Kasumi-1 (cell line): ENCODE data around the gene PRKAB1.
"Not testable (repeated sequence)": the region's sequence is repeated elsewhere in the genome, so short reads cannot be mapped to it uniquely, and the experiment has no call there.

Experiments
- DNase-seq, 2 experiments: peaks; one replicate each; lab custom pipeline; 2025; lab: John Stamatoyannopoulos, UW

Gene PRKAB1, protein sequence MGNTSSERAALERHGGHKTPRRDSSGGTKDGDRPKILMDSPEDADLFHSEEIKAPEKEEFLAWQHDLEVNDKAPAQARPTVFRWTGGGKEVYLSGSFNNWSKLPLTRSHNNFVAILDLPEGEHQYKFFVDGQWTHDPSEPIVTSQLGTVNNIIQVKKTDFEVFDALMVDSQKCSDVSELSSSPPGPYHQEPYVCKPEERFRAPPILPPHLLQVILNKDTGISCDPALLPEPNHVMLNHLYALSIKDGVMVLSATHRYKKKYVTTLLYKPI

DNA sequence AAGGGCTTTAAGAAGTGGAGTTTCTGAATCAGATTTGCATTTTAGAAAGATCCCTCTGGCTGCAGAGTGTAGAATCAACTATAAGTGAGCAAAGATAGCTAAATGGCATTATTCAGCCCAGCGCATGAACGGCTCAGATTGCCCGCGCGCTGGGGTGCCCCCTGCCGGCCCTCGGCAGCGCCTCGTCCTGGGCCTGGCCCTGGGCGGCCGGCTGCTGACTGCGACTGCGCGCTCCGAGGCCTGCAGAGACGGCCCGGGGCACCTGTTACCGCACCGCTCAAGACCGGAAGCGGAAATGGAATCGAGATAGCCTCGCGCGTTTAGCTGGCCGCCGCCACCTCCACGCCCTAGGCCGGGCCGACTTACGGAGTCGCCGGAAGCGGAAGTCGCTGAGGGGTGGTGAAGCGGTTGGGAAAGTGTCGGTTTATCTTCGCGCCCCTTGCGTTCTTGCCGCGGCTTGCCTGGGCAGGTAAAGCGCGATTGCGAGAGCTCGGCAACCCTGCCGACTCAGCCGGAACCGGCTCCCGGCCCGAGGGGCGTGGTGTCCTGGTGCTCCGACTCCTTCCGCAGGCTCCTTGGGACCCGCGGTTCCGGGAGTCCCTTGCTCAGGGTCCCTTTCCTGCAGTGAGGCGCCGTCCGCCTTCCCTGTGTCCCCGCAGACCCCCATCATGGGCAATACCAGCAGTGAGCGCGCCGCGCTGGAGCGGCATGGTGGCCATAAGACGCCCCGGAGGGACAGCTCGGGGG is at the start of gene PRKAB1:
Gene PRKAB1, plus strand, starts transcription at position 557 of the 747 bp plus-strand sequence. Its CDS starts 112 bp downstream, at position 669.
- peak; percentile 94 to 95 for DNase-seq

DNA sequence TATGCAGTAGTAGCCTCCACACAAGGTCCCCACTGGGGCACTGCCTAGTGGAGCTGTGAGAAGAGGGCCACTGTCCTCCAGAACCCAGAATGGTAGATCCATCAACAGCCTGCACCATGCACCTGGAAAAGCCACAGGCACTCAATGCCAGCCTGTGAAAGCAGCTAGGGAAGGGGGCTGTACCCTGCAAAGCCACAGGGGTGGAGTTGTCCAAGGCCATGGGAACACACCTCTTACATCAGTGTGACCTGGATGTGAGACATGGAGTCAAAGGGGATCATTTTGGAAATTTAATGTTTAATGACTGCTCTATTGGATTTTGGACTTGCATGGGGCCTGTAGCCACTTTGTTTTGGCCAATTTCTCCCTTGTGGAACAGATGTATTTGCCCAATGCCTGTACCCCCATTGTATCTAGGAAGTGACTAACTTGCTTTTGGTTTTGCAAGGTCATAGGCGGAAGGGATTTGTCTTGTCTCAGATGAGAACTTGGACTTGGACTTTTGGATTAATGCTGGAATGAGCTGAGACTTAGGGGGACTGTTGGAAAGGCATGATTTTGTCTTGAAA is 49.5 kb upstream of the PRKAB1 start:
- DNase-seq = not testable (repeated sequence)

DNA sequence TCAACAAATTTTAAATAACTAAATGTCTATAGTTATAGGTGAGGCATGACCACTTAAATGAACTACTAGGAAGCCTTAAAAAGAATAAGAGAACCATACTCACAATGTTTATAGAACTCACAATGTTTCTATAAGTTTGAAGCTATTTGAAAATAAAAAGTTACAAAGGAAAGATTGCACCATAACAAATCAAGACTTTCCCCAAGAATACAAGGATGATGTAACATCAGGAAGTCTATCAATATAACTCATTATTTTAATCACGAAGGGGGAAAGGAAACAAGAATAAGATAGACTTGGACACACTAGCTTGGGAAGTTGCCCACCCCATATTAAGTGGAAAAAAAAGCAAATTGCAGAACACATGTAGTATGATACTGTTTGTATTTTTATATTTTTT is 47.4 kb upstream of the PRKAB1 start:
- no peak for DNase-seq

DNA sequence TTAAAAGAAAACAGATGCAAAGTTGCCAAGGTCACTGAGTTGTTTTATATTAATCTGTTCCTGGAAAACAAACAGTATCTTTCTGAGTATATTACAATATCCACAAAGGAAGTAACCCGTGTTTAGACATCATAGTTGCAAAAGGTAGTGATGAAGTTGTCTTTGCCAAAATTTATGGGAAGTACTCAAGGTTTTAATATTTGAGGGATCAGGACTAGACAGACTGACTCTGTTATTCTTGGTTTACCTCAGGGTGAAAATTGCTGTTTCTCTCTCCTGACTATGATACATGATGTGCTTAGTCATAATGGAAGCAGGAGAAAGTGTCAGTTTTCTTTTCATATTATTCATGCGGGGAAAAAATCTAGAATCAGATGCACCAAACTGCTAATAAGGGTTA is 46.1 kb upstream of the PRKAB1 start:
- DNase-seq = no peak

DNA sequence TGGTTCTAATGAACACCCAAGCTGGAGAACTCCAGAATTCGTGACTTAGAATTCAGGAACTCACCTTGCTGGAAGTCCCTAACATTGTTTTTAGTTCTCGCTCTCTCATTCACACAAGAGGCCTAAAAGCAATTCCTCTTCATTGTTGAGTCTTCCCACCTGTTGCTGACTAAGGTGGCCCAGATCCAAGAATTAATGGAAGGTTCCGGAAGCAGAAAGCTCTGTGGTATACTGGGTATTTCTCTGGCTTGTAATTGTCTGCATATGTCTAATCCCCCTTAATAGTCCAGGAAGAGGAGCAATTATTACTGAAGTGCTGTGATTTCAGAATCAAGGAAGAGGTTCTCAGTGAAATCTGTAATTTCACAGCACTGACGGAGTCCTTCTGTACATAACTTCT is 43.0 kb upstream of the PRKAB1 start:
- DNase-seq = no peak

DNA sequence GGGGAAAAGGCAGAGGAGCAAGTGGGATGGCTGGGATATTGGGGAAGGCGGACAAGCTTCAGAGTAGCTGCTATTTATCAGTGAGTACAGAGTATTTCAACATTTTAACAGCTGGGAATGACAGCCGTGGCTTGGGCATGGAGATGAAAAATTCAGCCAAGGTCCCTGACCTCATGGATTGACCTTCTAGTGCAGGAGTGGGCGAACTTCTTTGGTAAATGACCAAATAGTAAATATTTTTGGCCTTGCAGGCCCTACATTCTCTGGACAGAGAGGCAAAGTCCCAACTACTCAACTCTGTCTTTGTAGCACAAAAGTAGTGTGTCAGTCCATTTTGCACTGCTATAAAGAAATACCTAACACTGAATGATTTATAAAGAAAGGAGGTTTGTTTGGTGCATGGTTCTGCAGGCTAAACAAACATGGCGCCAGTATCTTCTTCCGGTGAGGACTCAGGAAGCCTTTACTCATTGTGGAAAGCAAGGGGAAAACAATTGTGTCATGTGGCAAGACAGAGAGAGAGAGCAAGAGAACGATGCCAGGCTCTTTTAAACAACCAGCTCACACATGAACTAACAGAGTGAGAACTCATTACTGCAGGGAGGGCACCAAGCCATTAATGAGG is 40.8 kb upstream of the PRKAB1 start:
- DNase-seq = no peak

DNA sequence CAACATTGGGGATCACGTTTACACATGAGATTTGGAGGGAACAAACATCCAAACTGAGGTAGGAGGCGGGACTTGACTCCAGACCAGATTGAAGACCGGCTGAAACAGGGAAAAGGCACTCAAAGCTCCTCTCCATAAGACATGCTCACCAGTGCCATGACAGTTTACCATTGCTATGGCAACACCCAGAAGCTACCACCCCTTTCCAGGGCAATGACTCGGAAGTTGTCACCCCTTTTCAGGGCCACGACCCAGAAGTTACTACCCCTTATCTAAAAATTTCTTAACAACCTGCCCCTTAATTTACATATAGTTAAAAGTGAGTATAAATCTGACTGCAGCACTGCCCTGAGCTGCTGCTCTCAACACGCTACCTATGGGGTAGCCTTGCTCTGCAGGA is 40.2 kb upstream of the PRKAB1 start:
- no peak for DNase-seq

DNA sequence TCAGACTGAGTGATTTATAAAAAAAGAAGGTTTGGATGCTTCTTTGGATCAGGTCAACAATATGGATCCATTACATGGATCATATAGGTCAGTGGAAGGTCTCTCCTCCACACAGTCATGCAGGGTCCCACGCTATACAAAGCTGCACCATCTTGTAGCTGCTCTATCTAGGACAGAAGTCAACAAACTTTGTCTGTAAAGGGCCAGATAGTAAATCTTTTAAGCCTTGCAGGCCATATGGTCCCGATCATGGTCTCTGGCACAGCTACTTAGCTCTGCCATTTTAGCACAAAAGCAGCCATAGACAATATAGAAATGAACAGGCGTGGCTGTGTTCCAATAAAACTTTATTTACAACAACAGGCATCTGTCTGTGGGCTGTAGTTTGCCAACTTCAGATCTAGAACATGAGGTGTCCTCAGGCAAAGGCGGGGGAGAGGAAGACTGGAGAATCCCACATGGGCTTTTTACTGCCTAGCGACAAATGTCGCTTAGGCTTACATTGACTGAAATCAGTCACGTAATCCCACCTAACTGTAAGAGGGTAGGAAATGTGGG is 37.6 kb upstream of the PRKAB1 start:
- no peak for DNase-seq

DNA sequence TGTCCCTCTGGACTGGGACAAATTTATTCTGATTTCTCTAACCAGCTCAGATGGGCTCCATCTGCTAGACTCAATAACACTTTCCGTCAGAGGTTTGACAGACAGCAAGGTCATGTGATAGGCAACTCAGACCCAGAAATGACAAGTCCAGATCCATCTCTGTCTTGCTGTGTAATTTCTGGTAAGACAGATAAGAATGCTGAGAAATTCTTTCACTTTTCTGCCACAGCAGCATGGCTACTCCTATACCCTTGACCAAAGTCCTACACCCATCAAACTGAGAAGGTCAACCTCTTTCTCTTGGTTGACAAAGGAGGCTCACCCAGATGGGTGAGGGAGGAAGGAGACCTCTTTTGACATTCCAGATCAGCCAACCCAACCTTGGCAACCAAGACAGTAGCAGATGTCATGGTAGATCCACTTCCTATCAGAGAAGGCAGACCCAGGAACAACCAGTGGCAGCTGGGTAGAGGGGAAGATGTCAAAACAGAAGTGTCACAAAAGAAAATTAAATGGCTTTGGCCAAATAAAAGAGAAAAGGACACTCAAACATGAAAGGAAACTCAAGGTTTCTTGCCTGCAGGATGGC is 36.9 kb upstream of the PRKAB1 start:
- DNase-seq = no peak

DNA sequence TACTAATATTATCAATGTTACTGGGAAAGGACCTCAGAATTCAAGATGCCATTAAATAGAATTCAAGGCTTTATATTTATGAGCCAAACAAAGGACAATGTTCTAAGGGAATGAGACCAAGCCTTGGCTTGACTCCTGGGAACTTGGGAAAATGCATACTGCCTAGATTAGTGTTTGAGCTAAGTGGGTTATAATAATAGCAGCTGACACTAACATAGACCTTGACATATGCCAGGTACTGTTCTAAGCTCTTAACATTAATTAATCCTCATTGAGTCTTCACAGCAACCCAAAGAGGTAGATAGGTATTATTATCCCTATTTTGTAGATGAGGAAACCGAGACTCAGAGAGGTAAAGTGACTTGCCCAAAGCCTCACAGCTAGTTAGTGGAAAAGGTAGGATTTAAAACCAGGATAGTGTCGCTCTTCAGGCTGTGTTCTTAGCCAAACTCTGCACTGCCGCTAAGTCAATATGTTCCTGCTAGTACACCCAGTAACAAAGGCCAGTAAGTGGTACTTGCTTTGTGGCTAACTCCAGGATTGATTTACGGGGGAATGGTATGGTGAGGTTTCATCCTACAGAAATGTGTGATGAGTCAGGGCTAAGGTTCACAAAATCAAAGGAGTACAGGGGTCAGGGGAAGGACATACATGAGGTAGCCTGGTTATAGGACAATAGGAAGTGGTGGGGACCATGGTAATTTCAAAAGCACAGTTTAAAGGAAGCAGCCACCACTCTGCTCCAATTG is 35.8 kb upstream of the PRKAB1 start:
- DNase-seq = no peak

DNA sequence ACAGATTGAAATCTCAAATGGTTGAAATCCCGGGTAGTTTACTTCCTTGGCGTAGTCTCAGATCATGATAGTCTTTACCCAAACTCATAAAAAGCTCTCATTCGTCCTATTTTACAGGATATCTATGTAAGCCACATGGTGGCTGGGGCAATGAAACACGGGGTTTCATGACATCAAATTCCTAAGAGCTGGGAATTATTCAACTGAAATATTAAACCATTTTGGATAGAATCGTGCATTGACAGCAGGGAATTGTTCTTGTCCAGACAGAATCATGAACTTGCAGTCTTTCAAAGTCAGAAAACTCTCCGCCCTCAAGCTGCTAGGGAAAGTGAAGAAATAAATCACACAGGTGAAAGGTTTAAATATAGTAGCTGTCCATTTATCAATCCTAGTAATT is 33.2 kb upstream of the PRKAB1 start:
- DNase-seq = no peak

DNA sequence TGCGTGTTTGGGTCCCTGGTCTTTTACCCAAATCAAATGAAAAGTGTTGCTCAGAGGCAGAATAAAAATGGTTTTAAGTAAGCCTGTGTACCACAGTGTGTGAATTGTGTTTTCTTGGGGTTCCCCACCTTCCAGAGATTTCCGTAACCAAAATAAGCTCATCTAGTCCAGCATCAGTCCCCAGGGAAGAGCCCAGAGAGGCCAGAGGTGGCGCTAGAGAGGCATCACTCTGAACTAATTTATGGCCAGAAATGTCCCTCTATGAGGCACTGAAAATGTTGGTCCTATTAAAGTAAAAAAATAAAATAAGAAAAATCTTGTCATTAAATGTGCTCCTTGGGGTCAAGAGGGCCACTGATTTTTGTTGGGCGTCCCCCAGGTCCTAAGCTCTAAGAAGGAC is 24.9 kb upstream of the PRKAB1 start:
- no peak for DNase-seq

DNA sequence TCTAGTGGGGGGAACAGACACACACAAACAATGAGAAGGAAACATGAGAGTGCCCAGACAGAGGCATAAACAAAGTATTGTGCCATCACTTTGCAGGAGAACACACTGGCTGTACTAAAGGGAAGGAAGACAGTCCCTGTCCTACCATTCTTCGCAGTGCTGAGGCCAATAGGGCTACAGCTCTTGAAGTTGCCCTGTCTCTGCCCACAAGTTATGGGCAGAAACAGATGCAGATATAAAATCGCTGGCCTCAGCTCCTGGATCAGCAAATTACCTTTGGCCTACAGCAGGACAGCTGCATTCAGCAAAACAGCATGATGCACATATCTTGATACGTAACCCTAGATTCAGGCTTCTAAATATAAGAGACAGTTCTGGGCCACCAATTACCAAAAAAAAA is 23.0 kb upstream of the PRKAB1 start:
- DNase-seq = no peak

DNA sequence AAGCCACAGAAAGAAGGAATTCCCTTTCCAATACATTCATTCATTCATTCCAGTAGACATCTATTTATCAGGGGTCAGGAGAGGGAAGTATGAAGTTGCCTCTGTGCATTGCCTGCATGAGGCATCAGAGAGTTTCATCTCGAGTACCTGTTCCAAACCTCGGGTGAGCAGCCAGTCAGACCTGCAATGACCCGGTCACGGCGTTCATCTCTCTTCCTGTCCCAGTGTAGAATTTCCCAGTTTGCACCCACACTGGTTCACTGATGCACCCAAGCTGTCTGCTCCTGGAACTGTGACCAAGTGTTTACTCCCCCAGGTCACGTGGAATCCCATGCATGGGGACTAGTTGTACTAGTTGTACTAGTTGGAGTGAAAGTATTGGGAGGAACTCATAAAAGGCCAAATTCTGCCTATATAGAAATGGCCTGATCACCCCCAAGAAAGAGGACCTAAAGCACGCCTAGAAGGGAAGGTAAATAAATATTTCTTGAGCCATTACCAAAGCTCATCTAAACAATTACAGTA is 22.3 kb upstream of the PRKAB1 start:
- DNase-seq = no peak

DNA sequence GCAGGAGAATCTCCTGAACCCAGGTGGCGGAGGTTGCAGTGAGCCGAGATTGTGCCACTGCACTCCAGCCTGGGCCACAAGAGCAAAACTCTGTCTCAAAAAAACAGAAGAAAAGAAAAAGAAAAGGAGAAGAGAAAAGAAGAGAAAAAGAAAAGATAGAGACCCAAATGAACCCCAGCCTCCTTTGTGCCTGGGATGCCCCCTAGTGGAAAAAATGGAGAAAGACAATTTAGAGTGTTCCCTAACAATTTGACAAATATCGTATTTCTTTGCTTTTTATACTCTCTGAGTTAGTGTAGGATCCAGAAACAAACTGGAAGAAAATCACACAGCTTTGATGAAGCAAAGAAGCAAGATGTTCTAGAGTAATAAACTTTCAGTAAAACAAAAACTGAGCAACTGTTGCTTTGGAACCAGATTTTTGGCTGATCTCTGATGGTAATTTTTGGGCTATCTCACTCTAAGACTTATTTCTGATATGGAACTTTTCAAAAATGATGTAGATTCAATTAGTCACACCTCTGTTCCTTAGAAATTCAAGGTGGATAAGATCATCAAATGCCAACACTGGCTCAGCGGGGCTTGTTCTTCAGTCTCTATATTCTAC is 18.6 kb upstream of the PRKAB1 start:
- DNase-seq = peak; percentile 18 to 51

DNA sequence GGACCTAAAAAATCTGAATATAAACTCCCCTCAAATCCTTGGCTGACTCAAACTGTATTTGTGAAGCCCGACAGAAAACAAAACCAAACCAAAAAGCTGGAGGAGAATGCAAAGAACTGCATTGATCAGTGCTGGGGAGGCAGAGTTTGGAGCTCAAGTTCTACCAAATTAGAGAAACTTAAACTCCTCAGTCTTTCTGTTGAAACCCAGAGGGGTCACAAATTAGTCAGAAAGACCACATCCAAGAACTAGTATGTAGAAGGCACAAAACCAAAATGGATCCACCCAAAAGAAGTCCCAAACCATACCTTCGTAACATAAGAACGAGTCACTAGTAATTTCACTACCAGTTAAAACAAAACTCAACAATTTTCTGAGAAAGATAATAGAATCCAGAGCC is 15.3 kb upstream of the PRKAB1 start:
- DNase-seq = no peak

DNA sequence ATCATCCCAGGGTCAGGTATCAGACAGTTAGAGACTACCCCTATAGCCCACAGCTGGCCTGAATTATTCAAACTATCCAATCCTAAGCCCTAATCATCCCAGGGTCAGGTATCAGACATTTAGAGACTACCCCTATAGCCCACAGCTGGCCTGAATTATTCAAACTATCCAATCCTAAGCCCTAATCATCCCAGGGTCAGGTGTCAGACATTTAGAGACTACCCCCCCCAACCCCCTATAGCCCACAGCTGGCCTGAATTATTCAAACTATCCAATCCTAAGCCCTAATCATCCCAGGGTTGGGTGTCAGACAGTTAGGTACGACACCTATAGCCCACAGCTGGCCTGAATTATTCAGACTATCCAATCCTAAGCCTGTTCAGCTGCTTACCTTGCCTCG is 10.9 kb upstream of the PRKAB1 start:
- DNase-seq = not testable (repeated sequence)

DNA sequence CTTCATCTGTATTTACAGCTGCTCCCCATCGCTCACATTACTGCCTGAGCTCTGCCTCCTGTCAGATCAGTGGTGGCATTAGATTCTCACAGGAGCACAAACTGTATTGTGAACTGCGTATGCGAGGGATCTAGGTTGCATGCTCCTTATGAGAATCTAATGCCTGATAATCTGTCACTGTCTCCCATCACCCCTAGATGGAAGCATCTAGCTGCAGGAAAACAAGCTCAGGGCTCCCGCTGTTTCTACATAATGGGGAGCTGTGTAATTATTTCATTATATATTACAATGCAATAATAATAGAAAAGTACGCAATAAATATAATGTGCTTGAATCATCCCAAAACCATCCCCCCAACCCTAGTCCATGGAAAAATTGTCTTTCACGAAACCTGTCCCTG is 9.8 kb upstream of the PRKAB1 start:
- not testable (repeated sequence) for DNase-seq

DNA sequence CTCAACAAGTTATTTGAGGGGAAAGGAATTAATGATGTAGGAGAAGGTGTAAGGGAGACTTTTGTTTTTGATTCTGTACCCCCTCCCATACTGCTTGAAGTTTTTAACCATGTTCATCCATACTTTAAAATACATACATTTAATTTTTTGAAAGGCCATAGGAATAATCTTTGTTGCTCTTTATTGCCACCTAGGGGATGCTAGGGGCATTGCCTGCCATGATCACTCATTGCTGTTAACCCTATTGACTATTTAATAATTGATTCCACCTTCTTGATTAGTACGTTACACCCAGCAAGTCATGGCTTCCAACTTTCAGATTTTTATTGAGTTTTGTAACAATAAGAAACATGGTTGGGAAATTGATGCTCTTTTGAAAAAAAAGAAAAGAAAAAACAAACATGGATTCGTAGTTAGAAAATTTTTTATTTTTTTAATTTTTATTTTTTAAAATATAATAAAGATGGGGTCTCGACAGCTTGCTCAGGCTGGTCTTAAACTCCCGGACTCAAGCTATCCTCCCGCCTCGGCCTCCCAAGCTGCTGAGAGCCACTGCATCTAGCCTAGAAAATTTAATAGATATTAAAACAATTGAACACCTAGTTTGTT is 8.5 kb upstream of the PRKAB1 start:
- peak; percentile 63 to 68 for DNase-seq

DNA sequence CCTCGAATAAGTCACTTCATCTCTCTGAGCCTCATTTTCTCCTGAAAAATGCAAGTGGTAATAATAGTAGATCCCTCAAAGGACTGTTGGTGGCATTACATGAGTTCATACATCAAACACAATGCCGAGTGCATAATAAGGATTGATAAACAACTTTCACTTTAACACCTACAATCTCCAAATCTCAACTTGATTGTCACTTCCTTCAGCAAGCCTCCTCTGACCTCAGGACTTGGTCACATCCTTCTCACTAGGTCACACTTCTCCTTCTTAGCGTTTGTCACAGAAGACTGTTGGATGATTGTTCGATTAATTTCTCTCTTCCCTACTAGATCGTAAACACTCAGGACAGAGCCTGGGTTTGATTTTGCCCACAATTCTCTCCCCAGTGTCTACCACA is 7.9 kb upstream of the PRKAB1 start:
- no peak for DNase-seq
